GM18909 (cell line): ENCODE results near the gene ARHGAP15.

ENCODE experiments used
- ATAC-seq: cut with Tn5 transposase; IDR thresholded peaks from one replicate; pipeline ENCODE4 v1.9.1; 2021; ENCODE audit warnings: mild to moderate bottlenecking; ENCODE audit not compliant: unreplicated experiment, poor library complexity

The ARHGAP15 gene

DNA sequence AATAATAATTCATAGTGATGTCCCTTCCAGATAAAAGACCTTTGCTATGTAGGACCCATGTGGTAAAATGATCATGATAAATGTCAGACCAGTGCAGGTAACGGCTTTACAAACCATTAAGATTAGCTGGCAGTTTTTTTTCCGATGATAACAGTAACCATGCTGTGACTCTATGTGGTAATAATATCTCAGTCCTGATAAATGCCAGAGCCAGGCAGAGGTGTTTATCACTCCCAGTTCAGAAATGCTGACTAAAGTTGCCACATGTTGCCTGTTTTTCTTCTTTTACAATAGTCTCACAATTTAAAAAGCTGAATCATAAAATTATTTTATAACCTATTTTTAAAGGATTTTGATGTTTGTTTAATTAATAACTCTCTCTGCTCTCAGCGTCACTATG lies 565.1 kb downstream of the ARHGAP15 start:
- ATAC-seq = no peak

DNA sequence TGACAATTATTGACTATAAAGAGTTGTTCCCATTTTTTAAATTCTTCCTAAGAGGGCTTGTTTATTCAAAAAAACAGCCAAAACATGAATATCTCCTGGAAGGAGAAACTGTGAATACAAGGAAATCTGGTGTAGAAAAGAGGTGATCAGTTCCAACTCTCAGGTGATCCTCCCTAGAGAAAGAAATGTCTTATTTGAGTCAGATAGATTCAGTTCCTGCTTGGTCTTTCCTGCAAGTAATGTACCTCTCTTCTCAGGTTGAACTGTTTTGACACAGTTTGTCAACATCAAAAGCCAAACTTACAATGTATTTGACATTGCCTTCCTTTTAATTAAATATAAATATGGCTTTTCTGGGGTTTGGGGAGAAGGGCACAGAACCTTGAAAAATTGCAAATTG lies 567.4 kb downstream of the ARHGAP15 start:
- peak; percentile 66 for ATAC-seq

GRCh38 chr2:143697744-143698143 lies 568.5 kb downstream of the ARHGAP15 start:
- ATAC-seq = peak; percentile 66

GRCh38 chr2:143698352-143698751 lies 569.1 kb downstream of the ARHGAP15 start:
- no peak for ATAC-seq

DNA sequence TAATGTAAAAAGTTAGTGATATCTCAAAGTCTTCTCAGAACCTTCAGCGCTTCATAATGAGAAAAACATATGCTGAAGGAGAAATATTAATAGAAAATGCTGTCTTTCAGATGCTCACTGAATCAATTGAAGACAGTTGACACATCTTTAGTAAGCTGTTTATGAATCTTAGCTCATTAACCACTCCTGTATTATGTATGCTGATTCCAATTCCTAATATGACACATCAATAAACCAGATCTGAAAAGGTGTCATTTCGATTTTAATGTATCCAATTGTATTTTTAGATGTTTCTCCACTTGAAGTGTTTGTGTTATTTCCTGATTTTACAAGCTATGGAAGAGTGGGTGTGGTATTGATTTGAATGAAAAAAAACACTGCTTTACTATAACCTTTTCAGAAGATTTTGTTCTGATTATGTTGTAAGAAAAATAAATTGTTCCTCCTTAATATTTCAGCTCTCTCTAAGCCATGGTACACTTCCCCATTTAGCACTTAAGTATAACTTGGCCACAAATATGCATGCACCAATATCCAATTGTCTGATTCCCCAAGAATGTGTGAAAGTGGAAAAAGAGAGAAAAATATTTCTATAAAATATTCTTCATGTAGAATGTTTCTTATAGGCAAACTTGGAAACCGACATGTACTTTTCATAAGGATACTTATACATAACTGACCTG lies 569.8 kb downstream of the ARHGAP15 start:
- no peak for ATAC-seq

DNA sequence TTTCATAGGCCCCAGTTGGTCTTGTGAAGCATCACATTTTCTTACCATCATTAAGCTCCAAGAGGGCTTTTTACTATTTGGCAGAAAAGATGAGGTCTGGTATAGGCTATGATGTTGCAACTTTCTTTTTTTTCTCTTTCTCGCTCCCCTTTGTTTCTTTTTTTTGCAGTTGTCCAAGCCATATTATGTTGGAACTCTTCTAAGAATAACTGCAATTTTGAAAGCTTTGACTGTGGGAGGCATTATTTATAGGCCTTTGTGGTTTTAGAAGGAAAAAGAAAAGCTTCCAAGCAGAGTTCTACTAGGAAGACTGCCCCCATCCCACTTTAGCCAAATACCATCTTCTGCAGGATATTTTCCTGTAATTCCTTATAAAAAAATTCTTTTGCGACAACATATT lies 571.6 kb downstream of the ARHGAP15 start:
- no peak for ATAC-seq

DNA sequence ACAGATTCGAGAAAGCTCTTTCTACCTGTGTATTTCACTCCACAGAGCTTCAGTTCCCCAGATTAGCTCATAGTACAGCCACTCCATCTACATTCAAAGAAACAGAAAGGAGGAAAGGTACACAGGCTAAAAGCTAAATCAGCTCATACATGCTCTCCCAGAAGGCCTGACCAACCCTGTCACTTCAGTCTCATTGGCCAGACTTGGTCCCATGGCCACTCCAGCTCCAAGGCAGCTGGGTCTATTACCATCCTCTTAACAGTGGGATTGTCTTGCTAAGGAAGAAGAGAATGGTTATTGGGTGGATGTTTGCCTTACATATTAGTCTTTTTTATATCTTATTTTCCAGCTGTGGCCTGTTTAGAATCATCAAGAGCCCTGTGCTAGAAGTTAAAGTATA lies 572.6 kb downstream of the ARHGAP15 start:
- no peak for ATAC-seq

GRCh38 chr2:143702931-143703330 lies 573.7 kb downstream of the ARHGAP15 start:
- no peak for ATAC-seq

DNA sequence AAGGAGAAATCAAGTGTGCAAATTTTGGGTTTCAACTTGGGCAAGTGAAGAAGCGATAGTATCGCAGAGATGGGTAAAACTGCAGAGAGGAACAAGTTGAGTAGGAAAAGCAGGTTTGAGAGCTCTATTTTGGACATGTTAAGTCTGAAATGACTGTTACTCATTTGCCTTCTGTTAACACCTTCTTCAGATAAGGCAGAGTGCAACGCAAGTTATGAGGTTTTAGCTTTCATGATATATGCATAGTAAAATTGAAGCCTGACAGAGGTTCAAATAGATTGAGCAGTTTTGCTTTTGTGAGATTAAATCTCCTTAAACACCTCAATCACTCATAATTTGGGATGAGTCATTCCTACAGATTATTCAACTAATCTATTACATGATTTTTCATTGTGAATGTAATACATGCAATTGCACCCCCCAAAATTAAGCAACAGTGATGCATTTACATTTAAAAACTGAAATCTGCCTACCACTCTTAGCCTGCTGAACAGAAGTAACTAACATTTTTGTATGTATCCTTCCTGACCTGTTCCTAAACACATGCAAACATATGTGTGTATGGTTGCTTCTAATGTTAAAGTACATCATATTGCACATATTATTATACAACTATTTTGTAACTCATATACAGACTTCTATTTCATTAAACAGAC lies 575.4 kb downstream of the ARHGAP15 start:
- peak; percentile 57 for ATAC-seq

GRCh38 chr2:143705108-143705707 lies 576.0 kb downstream of the ARHGAP15 start:
- no peak for ATAC-seq

DNA sequence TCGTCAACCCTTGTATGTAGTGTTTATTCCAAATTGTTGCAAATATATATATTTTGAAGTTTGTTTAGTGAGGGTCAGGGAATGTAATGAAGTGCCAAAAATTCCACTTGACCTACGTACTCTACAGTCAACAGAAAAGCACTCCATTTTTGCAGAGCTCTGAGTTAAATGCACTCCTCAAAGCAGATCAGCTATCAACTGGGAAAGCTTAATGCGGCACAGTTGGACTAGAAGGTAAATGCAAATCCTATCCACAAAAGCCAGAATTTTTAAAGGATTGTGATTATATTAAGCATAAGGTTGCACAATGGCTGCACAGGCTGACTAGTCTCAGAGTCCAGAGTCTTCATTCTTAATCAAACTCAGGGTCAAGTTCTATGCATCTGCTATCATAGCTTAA lies 577.1 kb downstream of the ARHGAP15 start:
- ATAC-seq = no peak

- ATAC-seq = no peak
Observed at GRCh38 chr2:143708682-143709081, 579.5 kb downstream of the ARHGAP15 start.

DNA sequence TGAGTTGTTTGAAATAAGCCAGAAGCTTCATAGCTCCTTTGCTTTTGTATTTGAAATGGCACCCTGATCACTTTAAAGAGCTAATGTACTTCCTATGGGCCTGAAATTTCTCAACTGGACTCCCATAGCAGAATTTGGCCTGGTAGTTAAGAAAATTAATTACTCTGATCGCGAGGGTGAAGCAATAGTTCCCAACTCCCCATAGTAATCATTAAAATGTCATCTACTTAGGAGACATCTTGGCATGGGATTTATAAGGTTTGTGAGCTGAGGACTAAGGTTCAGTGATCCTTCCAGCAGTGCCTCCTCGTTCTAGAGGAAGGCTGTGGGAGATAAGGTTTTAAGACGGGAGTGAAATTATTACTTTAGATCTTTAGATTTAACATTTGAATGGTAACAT lies 581.0 kb downstream of the ARHGAP15 start:
- no peak for ATAC-seq

DNA sequence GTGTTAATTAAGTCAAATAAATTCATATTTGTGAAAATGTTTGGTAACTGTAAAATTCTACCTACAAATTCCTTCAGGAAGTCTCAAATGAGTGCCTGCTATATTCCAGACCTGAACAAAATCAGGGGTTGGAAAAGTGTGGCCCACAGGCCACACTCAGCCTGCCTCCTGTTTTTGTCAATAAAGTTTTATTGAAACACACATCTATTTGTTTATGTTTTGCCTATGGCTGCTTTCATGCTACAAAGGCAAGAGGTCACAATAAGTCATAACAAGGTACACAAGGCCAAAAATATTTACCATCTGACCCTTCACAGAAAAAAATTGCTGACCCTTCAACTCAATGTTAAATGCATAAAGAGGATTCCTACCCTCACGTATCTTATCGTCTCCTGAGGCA lies 581.7 kb downstream of the ARHGAP15 start:
- no peak for ATAC-seq

DNA sequence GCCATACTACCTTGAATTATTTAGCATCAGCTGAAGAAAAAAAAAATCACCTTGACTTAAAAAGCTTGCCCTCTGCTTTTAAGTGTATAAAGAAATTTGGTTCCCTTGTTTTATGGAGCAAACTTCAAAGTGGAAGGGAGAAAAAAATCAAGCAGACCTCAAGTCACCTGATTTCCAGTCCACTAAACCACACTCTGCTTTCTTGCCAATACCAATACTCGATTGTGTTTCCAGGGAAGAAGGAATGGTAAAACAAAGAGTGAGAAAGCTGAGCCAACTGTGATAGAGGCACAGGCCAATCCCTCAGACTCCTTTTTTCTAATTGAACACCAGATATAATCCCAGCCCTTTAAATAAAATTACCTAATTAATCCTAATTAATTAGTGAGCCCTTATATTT lies 587.3 kb downstream of the ARHGAP15 start:
- ATAC-seq = no peak

DNA sequence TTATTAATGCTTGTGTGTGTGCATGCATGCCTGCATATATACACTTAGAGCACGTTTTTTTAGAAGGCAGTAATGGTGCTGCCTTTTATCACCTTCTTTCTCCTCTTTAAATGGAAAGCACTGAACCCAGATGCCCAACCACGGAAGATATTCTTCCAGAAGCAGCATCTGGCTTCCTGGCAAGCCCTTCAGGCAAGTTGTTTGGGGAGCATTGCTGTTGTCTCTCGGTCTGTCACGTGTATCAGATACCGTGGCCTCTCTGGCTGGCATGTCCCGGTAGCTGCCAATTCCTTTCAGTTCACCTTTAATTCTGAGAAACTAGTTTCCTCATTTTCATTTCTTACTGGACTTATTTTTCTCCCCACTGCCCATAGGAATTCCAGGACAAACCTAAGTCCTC lies 587.8 kb downstream of the ARHGAP15 start:
- ATAC-seq = no peak

- no peak for ATAC-seq
Observed at GRCh38 chr2:143717536-143718168, 588.4 kb downstream of the ARHGAP15 start.

DNA sequence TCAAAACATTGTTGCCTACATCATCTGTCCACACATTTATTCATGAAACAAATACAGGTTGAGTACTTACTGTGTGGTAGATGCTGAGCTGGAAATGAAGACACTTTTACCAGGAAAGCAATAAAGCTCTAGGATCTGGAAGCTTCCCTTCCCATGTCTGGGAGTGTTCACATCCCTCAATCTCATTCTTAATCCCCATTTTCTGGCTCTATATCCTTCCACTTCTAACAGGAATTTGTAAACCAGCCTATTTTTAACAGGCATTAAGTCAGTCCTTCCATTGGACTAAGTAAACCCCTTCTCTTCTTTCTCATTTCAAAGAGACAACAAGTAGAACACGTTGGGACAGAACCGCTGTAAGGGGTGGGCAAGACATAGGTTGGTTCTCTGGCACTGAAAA lies 589.5 kb downstream of the ARHGAP15 start:
- no peak for ATAC-seq

DNA sequence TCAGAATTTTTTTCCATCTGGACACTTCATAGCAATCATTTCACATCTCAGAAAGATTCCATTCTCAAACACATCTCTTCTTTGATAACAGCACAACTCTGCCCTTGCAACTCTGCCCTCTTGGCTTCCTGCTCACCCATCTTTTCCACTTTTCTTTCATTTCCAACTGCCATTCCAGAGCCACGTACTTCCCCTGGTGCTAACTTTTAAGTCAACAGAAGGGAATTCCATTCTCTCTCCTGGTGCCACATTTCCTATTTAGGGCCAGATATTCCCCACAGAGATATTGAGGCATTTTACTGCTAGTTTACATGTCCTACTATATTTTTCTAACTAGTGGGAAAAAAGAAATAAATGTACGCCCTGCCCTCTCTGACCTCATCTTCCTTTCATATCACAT lies 590.2 kb downstream of the ARHGAP15 start:
- no peak for ATAC-seq

DNA sequence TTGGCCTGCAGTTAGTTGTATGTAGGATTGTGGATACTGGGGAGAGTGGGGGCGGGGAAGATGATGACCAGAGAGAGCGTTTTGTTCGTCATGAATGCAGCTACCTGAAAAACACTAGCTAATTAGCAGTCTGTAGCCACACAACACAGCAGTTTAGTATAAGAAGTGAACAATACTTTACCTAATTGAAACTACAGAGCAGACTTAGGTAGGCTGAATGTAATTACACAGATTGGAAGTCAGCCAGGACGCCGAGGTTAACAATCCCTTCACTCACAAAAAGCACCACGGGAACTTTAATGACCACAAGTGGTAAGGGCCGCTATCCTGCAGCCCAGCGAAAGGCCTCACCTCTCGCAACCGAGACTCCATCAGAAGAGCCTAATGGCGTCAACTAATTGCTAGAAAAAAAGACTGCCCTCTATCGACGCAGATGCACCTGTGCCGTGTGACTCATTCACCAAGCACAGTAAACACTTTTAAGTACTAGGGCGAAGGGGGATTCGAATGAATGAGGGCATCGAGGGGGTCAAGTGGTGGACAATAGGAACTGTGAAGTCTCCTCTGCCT lies 591.0 kb downstream of the ARHGAP15 start:
- no peak for ATAC-seq

DNA sequence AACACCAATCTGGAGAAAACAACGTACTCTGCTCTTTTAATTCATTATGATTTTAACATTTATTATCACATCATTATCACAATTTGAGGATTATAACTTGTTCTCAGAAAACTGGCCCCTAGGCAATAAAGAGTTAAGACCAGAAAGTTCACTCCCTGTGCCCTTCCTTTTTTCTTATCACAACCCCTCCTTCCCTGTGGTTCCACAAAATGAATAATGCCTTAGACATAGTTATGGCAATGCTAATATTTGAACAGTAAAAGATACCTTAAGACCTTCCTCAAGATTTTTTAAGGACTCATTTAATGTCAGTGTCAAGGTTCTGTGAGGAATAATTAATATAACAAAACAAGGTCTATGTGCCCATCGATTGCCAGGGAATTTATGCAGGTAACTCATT lies 596.2 kb downstream of the ARHGAP15 start:
- no peak for ATAC-seq
